CD1c-positive myeloid dendritic cell (primary cell): ENCODE results near the gene DUSP1.

Experiments used
- DNase-seq: peaks from one replicate; pipeline ENCODE4 v3.0.0-alpha.2; 2016; ENCODE audit errors: extremely low spot score

The DUSP1 gene

DNA sequence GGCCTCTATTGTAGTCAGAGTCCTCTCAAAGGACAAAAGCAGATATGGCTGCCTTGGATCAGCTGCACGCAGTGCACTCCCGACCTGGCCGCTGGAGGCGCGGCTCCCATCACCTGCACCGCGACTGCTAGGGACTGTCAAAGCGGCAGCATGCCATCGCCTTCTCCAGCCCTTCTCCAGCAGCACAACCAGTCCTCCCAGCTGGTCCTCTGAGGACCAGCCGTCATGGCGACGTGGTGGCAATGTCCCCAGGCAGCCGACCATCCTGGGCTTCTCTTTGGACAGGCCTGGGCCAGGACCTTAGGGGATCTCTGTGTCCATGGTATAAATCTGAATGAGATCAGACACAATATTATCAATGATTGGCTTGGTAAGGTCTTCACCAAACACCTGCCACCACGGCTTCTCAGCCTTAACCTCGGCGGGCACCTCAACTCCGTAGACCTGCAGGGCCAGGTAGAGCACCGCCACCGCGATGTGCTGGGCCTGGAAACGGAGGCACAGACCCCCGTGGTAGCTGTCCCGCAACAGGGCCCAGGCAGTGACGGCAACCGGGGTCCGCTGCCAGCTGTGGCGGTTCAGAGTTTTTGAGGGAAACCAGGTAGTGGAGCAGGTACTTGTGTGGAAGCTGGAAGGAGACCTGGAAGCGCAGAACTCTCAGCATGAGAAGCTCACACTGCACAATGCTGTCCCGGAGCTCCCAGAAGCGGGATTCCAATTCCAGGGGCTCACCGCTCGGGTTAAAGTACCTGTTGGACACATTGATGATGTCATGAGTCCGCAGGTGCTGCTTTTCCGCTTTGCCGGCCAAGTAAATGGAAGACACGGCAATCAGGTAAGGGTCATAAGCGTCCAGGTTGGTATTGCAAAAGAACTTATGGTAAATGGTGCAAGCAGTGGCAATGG is 8.5 kb downstream of the DUSP1 start:
- DNase-seq, result no peak

DNA sequence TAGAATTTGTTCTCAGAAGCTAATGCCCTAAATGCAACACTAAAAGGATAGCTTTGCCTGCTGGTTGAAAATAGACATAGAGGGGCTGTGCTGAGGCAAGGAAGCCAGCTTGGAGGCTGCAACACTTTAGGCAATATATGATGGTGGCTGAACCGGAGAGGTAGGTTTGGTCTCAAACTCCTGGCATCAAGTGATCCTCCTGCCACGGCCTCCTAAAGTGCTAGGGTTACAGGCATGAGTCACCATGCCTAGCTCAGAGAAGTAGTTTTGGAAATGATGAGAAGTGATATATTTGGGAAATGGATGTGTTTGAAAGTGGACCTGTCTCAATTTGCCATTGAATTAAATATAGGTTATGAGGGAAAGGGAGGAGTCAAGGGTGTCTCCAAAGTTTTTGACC is 10.0 kb downstream of the DUSP1 start:
- DNase-seq, result no peak

DNA sequence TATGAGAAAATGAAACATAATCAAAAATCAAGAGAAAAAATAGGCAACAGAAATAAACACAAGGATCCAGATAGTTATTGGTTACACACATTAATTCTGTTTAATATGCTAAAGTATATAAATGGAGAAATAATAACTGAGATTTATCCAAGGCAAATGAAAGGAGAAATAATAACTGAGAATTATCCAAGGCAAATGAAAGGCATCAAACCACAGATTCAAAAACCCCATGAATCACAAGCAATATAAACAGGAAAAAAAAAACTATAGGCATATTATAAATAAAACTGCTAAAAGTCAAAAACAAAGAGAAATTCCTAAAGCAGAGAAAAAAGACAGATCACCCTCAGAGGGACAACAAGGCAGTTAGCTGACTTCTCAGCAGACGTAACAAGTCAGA is 10.9 kb downstream of the DUSP1 start:
- no peak for DNase-seq

DNA sequence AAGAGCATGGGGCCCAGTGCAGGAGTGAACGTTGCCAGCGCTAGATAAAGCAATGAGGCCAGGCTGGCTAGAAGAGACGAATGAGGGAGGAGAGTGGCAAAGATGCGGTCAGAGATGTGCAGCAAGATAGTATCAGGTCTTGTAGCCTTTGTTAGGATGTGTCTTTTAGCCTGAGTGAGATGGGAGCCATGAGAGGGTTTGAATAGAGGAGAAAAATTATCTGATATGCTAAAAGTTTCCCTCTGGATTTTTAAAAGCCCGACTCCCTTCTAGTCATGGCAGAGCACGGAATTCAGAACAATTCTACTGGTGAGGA is 12.2 kb downstream of the DUSP1 start:
- no peak for DNase-seq

DNA sequence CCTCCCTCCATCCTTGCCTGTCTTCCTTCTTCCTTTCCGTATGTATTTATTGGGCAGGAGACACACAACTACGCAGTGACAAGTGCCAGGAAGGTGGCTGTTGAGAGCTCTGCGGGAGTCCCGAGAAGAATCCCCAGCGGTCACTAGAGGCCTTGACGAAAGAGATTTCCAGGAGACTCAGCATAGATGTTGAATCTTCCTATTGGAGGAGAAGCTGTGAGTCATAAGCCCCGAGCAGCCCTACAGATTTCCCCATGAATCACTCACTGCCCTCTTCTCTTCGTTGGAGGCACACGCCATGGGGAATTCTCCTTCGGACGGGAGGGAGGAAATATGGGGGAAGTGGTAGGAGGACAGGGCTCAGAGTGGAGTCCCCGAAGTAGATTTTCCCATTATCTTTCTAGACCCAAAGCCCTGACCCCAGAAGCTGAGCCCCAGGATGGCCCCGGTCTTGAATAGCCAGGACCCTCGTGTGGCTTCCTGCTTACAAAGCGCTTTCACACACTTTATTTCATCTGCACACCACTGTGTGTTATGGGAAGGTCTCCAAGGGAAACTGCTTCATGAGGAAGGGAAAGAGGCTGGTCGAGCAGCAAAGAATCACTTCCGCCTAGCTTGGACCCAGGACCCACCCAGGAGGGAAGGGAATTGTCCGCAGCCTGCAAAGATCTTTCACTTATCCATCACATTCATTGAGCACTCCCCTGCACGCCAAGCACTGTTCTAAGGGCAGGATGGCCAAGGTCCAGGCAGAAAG is 12.7 kb downstream of the DUSP1 start:
- peak; percentile 90 for DNase-seq

DNA sequence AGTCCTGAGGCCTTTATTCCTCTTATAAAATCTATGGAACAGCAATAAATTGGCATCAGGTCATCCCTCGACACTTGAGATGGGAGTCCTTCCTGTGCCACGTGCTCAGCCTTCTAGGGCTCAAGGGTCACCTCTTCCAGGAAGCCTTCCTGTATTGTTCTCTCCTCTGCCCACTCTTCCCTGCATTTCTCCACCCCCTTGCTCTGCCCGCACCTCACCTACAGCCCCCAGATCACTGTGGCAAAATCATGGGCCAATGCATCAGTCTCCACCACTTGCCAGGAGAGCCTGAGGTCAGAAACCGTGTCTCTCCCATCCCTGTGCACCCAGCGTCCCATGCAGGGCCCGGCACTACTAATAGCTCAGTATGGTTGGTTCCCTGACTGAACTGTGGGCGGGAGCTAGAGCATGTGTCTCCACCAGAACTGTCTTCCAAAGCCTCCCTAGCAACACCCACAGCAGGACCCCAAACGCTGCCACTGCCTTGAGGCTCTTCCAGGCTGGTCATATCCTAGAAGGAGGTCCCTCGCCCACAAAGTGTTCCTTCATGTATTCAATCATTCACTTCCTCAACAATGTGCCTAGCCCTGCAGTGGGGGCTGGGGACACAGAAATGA is 13.5 kb downstream of the DUSP1 start:
- DNase-seq, result peak; percentile 67

DNA sequence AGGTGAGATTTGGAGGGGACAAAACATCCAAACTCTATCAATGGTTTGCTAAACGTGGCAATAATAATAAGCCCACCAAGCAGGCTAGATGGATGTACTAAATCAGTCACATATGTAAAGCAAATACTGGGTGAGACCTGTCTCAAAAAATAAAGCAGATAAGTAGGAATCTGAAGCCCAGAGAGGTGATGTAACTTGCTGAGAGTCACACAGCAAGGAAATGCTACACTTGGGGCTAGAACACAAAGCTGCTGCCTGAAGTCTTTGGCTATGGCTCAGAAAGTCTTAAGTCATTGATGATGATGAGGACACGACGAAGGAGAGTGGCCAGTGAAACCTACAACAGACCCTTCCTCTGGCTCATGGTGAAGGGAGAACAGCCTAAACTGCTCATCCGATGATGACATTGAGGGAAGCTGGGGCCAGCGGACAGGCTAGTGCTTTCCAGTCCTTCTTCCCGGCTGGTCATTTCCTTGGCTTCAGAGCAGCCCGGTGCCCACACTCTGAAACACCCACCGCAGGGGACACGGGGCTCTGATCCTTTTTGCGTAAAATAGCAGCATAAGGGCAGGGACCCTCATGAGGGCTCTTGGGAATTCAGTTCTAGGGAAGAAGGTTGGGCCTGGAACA is 14.1 kb downstream of the DUSP1 start:
- no peak for DNase-seq

DNA sequence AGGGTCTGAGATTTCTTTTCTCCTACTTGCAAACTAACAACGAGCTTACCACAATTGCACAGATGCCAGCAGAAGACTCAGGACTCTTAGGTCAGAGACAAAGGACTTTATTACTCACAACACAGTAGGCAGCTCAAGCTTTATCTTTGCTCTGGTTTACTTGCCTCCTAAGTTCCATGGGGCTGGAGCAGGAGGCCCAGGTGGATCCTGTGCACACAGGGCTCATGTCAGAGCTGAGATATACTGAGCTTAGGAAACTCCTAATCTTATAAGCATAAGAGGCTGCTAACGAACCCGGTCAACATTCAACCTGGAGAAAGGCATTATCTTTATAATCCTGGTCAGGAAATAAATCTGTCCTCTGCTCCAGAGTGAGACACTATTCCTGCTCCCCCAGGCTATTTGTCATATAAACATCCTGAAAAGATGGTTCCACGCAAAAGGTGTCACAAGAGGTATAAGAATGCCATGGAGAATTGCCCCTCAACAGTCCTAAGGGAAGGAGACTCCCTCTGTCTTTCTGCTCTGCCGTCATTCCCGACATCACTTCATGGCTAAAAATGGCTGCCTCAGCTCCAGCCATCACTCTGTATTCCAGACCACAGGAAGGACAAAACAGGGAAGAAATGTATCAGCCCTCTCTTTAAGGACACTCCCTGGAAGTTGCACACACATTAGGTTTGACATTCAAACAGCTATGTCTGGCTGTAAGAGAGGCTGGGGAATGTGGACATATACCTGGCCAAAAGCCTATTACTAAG is 16.2 kb downstream of the DUSP1 start:
- DNase-seq, result no peak

DNA sequence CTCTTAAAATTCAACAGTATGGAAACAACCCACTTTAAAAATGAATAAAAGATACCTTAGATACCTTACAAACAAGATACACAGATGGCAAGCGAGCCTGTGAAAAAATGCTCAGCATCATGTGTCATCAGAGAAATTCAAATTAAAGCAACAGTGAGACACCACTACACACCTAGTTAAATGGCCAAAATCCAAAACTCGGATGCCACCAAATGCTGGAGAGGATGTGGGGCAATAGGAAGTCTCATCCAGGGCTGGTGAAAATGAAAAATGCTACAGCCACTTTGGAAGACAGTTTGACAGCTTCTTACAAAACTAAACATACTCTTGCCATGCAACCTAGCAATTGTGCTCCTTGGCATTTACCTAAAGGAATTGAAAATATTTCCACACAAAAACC is 17.9 kb downstream of the DUSP1 start:
- no peak for DNase-seq

DNA sequence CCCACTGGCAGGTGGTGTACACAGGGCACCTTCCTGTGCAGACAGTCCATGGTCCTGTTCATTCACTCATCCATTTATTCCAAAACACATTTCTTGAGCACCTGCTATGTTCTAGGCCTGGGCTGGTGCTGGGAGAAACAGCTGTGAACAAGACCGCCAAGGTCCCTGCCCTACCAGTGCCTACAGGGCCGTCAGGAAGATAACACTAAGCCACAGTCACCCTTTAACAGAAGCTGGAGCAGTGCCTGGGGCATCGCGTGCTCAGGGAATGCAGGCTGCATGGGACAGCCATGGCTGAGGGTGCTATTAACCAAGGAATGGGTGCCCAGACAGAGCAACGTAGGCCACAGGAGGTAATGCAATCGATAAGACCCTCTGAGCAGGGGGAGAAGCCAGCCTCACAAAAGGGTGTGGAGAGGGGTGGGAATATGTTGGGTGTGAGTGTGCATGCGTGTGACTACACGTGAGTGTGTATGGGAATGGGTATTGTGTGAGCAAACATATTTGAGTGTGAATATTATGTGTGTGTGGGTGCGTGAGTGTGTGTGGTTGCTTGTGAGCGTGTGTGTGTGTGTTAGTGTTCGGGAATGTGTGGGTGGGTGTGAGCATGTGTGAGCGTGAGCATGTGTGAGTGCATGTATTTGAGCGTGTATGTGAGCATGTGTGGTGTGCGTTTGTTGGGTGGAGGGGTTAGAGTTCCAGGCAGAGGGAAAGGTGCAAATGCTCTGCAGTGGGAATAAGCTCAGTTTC is 19.1 kb downstream of the DUSP1 start:
- no peak for DNase-seq

DNA sequence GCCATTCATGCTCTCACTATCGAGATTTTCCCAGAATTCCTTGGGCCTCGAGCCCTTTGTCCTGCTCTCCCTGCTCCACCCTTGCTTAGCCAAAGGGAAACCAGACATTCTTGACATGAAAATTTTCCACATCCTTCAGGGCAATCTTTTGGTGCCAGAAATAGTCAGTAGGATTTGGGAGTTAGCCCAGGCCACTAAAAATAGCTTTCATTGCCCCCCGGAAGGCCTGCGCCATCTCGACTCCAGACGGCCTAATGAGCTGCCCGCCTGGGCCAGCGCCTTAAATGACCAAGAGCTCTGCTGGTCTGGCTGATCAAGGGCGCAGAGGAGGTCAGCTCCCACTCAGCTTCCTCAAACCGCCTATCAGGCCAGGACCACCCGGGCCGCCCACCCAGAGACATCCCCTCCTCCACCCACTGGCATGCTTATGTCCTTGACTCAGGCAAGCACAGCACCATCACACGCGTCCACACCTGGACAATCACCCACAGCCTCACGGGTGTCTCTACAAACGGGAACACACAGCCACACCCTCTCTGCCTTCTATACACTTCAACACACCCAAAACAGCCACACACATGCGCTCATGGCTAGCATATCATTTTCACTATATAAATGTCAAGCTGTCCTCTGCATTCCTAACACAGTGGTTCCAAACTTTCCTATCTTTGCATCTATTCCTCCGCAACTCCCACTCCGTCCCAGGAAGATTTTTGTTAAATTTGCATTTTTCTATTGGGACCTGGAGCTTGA is 20.9 kb downstream of the DUSP1 start:
- no peak for DNase-seq

DNA sequence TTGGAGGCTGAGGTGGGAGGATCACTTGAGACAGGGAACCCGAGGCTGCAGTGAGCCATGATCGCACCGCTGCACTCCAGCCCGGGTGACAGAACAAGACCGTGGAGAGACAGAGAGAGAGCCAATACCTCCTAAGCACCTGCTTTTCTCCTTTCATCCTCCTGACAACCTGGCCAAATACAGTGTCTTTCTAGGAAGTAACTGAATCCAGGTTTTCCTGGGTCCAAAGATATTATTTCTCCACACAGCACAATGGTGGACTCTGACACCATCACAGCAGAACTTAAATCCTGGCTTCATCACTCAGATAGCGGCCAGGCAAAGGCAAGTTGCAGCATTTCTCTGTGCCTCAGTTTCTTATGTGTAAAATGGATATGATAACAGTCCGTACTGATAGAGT is 21.9 kb downstream of the DUSP1 start:
- no peak for DNase-seq

DNA sequence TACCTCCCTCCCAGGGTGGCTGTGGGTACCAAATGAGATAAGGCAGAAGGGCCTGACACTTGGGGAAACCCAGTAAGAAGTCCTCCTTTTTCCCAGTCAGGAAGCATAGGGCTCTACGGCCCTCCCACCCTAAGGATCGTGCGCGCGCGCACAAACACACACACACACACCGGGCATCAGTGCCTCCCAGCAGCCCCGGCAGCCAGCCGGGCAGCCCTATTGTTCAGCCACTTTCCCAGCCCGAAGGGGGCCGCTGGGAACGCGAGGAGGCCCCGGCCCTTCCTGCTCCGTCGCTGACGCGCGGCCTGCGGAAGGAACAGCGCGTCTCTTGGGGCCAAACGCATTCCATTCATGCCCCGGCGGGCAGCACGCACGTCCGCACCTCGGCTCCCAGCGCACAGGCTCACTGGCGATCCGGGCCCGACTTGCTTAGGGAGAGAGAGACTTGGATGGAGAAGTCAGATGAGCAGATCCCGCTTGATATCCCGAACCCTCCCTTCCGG is 22.6 kb downstream of the DUSP1 start:
- no peak for DNase-seq

DNA sequence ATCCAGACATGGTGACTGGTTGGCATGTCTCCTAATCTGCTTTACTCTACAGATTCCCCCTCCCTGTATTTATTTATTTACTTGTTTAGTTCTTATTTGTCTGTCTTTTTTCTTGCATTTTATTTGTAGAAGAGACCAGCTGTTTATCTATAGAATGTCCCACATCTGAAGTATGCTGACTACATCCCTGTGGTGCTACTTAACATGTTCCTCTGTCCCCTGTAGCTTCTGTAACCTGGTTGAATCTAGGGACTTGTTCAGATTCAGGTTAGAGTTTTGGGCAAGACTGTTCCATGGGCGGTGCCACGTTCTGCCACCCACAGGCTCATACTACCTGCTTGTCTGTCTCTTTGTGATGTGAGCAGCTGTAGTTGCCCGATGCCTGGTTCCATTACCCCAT is 23.5 kb downstream of the DUSP1 start:
- DNase-seq, result no peak

DNA sequence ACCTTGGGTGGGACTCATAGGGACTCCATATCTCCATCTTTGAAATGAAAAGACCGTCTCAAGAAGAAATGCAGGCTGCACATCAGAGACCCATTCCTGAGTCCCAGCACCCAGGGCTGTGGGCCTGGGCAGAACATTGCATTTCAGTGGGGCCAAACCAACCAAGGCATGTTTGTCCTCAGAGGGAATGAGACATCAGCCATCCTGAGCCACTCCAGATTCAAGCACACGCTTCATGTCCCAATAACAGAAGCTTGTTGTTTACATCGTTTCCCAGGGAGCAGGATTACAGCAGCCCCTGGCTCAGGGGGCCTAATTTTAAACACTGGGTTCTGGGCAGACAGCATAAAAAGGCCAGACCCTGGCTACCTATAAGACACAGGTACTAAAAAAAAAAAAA is 24.3 kb downstream of the DUSP1 start:
- DNase-seq, result no peak

DNA sequence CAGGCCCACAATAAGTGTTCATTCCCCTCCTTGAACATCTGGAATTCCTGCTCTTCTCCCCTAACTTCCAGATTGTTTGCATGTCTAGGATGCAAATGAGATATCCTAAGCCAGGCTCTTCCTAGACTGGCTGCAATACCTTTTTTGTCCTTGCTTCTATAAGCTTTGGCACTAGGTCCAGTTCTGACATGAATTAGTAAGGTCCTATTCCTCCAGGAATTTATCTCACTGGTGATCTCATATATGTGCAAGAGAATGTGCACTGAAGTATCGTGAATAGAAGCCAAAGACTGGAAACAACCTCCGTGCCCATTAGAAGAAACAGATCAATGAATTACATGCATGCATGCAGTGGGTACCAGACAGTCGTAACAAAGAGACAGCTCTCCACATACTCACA is 25.2 kb downstream of the DUSP1 start:
- no peak for DNase-seq

DNA sequence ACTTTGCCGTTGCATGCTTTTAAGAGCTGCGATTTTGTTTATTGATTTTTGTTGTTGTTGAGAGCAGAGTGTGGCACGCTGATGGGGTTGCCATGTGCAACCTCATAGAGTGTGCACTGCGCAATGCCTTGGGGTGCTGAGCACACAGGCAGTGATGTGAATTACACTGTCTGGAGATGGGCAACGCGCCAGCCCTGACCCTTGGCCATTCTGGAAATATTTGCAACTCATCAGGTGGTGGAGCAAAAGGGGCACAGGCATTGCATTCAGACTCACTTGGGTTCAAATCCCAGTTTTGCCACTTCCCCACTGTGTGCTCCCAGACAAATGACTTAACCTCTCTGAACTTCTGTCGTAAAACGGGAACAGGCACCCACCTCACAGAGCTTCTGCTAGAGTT is 25.6 kb downstream of the DUSP1 start:
- DNase-seq, result no peak

DNA sequence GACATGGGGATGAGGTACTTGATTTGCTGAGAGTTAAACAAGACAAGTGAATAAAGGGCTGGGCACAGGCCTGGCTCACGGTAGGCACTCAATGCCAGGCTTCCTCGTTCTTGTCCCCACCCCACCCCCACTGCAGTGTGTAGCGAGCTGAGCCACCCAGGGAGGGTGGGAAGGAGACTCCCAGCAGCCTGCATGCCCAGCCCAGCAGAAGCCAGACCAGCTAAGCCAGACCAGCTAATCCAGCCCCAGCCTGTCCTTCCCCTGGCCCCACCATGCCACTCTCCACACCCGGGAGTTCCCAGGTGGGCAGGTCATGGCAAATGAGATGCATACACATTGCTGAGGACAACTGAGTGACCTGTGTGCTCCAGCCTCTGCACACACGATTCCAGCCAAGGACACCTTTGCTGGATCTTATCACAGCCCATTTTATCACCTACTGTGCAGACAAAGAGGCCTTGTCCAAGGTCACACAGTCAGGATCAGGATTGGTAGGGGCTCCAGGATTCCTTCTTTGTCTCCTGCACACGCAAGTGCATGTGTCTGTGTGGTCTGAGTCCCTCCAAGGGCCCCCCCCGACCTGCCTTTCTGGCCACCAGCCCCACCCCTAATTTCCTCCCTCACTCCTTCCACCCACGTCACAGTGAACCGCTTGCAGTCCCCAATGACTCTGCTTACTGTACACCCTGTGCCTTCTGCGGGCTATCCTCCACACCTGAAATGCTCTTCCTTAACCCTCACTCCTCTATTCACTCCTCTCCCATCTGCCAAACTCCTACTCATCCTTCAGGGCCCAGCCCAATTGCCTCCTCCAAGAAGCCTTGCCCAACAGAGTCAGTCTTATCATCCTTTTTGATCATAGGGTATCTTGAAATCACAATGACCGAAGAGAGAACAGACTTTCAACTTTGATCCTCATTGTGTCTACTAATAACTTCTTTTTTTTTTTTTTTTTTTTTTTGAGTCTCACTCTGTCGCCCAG is 26.6 kb downstream of the DUSP1 start:
- no peak for DNase-seq
